Gastroesophageal sphincter (tissue), 3 donors: Measurements from ENCODE around the gene PCSK1N.

Experiments used
- CTCF ChIP-seq, 4 experiments: fragments of 200-600 bp in 2 of 4; fragments of 450-650 bp in 2 of 4; sonication (generic) in 1 of 4; IDR thresholded peaks; one replicate each; pipeline ENCODE4 v1.5.1; 2017 to 2019; ENCODE audit warnings: antibody characterized with exemption in 4 of 4, mild to moderate bottlenecking in 2 of 4, moderate library complexity in 2 of 4
- POLR2A ChIP-seq, 2 donors: fragments of 450-650 bp; IDR thresholded peaks; one replicate each; pipeline ENCODE4 v1.6.1; 2017; ENCODE audit warnings: antibody characterized with exemption in 2 of 2, mild to moderate bottlenecking in 2 of 2, moderate library complexity in 1 of 2

- TF ChIP-seq CTCF (IDR thresholded peaks at IDR 0.05) (no peak), POLR2A (IDR thresholded peaks at IDR 0.05) (no peak)
Measured at GRCh38 chrX:48786341-48786800, 49.0 kb downstream of the PCSK1N start, which contains the start of gene GATA1.
